T-helper 2 cell treated with Interferon-gamma antibody and Interleukin-4, amounts not matched to agents 5 μg/mL and 100 μg/mL, for 36 hours (primary cell): ENCODE results near the gene MRPL48.
"Not testable (repeated sequence)": the region's sequence is repeated elsewhere in the genome, so short reads cannot be mapped to it uniquely, and the experiment has no call there.

ENCODE experiments used
- DNase-seq: peaks from one replicate; pipeline ENCODE4 v3.0.0; 2021; ENCODE audit warnings: low spot score
- H3K27ac Mint-ChIP-seq: one replicate; pipeline ENCODE4 v1.8.0; 2021; ENCODE audit warnings: mild to moderate bottlenecking, mixed read lengths
- H3K27me3 Mint-ChIP-seq: one replicate; pipeline ENCODE4 v1.8.0; 2021; ENCODE audit warnings: low read depth, mixed read lengths
- H3K36me3 Mint-ChIP-seq: one replicate; pipeline ENCODE4 v1.8.0; 2021; ENCODE audit warnings: low read depth, mixed read lengths
- H3K4me1 Mint-ChIP-seq: one replicate; pipeline ENCODE4 v1.8.0; 2021; ENCODE audit warnings: low read depth, mixed read lengths
- H3K4me3 Mint-ChIP-seq: one replicate; pipeline ENCODE4 v1.8.0; 2022; ENCODE audit warnings: mild to moderate bottlenecking, moderate library complexity, mixed read lengths
- H3K9me3 Mint-ChIP-seq: one replicate; pipeline ENCODE4 v1.8.0; 2021; ENCODE audit warnings: mixed read lengths

The MRPL48 gene

GRCh38 chr11:73872749-73873357 is 85.2 kb downstream of the MRPL48 start:
- H3K4me1 Mint-ChIP-seq: peaks cover 11% of the 10 kb centered on the region
- peaks cover 28% of the 10 kb centered on the region for H3K36me3 Mint-ChIP-seq
- H3K27me3 Mint-ChIP-seq: no peaks in the 10 kb centered on the region
- H3K4me3 Mint-ChIP-seq: no peak overlapping the region
- H3K27ac Mint-ChIP-seq: no peak overlapping the region
- DNase-seq: no peak
- H3K9me3 Mint-ChIP-seq: no peaks in the 10 kb centered on the region

GRCh38 chr11:73875380-73875779 is 87.7 kb downstream of the MRPL48 start:
- no peaks in the 10 kb centered on the region for H3K27me3 Mint-ChIP-seq
- peaks cover 18% of the 10 kb centered on the region for H3K4me1 Mint-ChIP-seq
- peaks cover 26% of the 10 kb centered on the region for H3K36me3 Mint-ChIP-seq
- H3K27ac Mint-ChIP-seq: peak overlapping the region; percentile 99
- no peak for DNase-seq
- H3K4me3 Mint-ChIP-seq: peak overlapping the region; percentile 100
- no peaks in the 10 kb centered on the region for H3K9me3 Mint-ChIP-seq

GRCh38 chr11:73875840-73876239 is 88.2 kb downstream of the MRPL48 start:
- Mint-ChIP-seq H3K4me1 (peaks cover 18% of the 10 kb centered on the region), H3K4me3 (peak overlapping the region; percentile 100), H3K36me3 (peaks cover 26% of the 10 kb centered on the region), H3K27ac (peak overlapping the region; percentile 99), H3K9me3 (no peaks in the 10 kb centered on the region), H3K27me3 (no peaks in the 10 kb centered on the region)
- no peak for DNase-seq

DNA sequence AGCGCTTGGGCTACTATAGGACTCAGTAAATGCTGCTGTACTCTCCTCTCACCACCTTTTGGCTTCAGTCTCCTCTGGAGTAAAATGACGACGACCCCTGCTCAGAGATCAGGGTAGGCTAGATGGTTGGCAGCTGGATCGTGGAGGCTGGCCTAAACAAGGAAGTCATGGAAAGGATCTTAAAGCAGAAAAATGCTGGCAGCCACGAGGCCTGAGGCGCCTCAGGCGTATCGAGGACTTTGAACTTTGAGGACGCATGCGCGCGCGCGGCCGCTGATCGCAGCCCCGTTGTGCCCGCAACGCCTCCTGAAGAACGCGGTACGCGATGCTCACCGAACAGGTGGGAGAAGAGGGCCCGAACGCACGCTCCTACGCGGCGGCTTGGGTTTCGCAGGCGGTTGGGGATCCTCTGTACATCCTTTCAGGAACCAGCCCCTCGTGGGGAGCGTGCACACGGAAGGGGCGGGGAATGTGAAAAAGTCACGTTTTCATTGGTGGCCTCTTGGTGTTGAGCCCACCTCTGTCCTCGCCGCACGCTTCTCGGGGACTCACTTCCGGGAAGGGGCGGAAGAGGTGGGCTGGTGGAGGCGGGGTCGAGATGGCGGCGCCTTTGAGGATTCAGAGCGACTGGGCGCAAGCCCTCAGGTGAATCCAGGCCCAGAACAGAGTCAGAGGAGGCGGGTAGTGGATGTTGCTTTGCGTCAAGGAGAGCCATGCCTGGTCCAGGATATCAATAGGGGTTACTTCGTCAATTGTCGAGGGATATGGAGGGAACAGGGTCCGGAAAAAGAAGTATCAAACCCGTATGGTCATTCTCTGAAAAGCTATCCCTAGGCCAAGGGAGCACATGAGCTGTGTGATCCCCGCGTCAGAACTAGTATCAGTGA is 89.0 kb downstream of the MRPL48 start, which contains the start of the genes COA4 and PAAF1:
TSS of gene COA4 (minus strand) at position 423 of the 887 bp plus-strand sequence. CDS start 3,468 bp downstream, outside the sequence.
TSS of gene PAAF1 (plus strand) at position 576 of the 887 bp plus-strand sequence. CDS start at position 599, 23 bp downstream.
- peaks cover 18% of the 10 kb centered on the region for H3K4me1 Mint-ChIP-seq
- no peaks in the 10 kb centered on the region for H3K27me3 Mint-ChIP-seq
- peaks cover 25% of the 10 kb centered on the region for H3K36me3 Mint-ChIP-seq
- no peaks in the 10 kb centered on the region for H3K9me3 Mint-ChIP-seq
- H3K4me3 Mint-ChIP-seq: peak within 1 kb of the TSS; percentile 100
- peak; percentile 96 for DNase-seq
- H3K27ac Mint-ChIP-seq: peak within 1 kb of the TSS; percentile 99

DNA sequence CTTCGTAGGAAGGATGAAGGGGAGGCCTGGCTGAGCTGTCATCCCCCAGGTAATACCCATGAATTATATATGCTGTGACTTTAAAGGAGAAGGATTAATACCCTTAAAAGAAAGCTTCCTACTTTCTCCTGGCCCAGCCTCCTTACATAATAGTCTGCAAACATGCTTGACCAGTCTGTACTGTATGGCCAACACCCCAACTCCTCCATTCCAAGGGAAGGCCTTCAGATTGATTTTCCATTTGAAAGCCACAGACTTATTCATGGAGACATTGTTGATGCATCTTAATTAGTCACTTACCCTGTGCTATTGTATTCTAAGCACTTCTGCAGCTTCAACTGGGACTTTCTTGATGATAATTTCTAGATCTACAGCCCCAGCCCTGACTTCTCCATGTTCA is 91.1 kb downstream of the MRPL48 start:
- Mint-ChIP-seq H3K27ac (no peak overlapping the region), H3K36me3 (peaks cover 14% of the 10 kb centered on the region), H3K4me1 (peaks cover 18% of the 10 kb centered on the region), H3K4me3 (no peak overlapping the region), H3K9me3 (no peaks in the 10 kb centered on the region), H3K27me3 (no peaks in the 10 kb centered on the region)
- no peak for DNase-seq

DNA sequence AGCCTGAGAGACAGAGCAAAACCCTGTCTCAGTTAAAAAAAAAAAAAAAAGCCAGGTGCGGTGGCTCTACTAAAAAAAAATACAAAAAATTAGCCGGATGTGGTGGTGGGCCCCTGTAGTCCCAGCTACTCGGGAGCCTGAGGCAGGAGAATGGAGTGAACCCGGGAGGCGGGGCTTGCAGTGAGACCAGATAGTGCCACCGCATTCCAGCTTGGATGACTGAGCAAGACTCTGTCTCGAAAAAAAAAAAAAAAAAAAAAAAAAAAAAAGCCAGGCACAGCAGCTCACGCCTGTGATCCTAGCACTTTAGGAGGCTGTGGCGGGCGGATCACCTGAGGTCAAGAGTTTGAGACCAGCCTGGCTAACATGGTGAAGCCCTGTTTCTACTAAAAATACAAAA is 92.8 kb downstream of the MRPL48 start:
- not testable (repeated sequence) for H3K27ac Mint-ChIP-seq, H3K9me3 Mint-ChIP-seq, H3K4me3 Mint-ChIP-seq, DNase-seq, H3K36me3 Mint-ChIP-seq, H3K27me3 Mint-ChIP-seq
- H3K4me1 Mint-ChIP-seq: peaks cover 14% of the 10 kb centered on the region

GRCh38 chr11:73883856-73884255 is 96.2 kb downstream of the MRPL48 start:
- Mint-ChIP-seq H3K4me1 (peaks cover 4% of the 10 kb centered on the region), H3K27me3 (no peaks in the 10 kb centered on the region), H3K4me3 (no peak overlapping the region), H3K27ac (no peak overlapping the region), H3K9me3 (no peaks in the 10 kb centered on the region), H3K36me3 (peaks cover 9% of the 10 kb centered on the region)
- DNase-seq: no peak

DNA sequence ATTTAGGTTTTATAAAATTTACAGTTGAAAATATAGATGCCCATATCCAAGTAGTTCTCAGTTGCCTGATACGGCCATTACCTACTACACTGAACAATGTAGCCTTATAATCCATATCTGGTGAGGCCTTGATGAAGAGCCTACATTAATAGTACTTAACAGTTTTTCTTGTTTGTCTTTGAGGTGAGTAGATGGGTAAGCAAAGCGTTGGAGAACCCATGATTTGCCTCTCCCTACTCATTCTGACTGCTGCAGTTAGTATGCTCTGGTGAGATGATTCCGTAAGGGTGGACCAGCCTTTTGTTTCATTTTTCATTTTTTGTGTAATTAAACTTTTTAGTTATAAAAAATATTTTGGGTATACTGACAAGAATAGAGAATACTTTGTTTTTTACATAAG is 100.6 kb downstream of the MRPL48 start:
- no peak overlapping the region for H3K4me3 Mint-ChIP-seq
- H3K9me3 Mint-ChIP-seq: no peaks in the 10 kb centered on the region
- H3K27ac Mint-ChIP-seq: no peak overlapping the region
- no peak for DNase-seq
- no peaks in the 10 kb centered on the region for H3K27me3 Mint-ChIP-seq
- H3K36me3 Mint-ChIP-seq: peaks cover 16% of the 10 kb centered on the region
- no peaks in the 10 kb centered on the region for H3K4me1 Mint-ChIP-seq

GRCh38 chr11:73889019-73889418 is 101.3 kb downstream of the MRPL48 start:
- no peaks in the 10 kb centered on the region for H3K9me3 Mint-ChIP-seq
- H3K36me3 Mint-ChIP-seq: peaks cover 12% of the 10 kb centered on the region
- H3K27ac Mint-ChIP-seq: no peak overlapping the region
- H3K4me1 Mint-ChIP-seq: no peaks in the 10 kb centered on the region
- no peak overlapping the region for H3K4me3 Mint-ChIP-seq
- H3K27me3 Mint-ChIP-seq: no peaks in the 10 kb centered on the region
- no peak for DNase-seq

DNA sequence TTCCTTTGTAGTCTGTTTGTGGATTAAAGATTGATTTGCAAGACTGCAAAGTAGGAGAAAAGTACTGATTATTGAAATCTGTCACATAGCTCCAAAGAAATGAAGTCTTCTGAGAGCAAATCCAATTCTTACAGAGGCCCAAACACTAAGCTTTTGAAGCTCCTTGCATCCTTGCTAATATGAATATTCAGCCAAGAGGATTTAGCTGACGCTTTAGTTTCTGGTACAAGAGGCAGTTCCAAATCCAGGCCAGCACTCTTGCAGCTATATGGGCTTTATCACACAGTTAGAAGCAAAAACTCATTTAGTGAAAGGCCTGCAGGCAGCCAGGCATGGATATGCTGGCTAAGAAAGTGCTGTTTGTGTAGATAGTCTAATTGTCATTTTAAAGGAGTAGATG is 101.9 kb downstream of the MRPL48 start:
- no peaks in the 10 kb centered on the region for H3K4me1 Mint-ChIP-seq
- no peaks in the 10 kb centered on the region for H3K27me3 Mint-ChIP-seq
- H3K9me3 Mint-ChIP-seq: no peaks in the 10 kb centered on the region
- no peak overlapping the region for H3K27ac Mint-ChIP-seq
- no peak for DNase-seq
- H3K36me3 Mint-ChIP-seq: peaks cover 12% of the 10 kb centered on the region
- H3K4me3 Mint-ChIP-seq: no peak overlapping the region

GRCh38 chr11:73893041-73893440 is 105.4 kb downstream of the MRPL48 start:
- H3K27me3 Mint-ChIP-seq: no peaks in the 10 kb centered on the region
- H3K27ac Mint-ChIP-seq: no peak overlapping the region
- no peaks in the 10 kb centered on the region for H3K9me3 Mint-ChIP-seq
- no peak for DNase-seq
- H3K4me1 Mint-ChIP-seq: no peaks in the 10 kb centered on the region
- H3K36me3 Mint-ChIP-seq: peaks cover 9% of the 10 kb centered on the region
- H3K4me3 Mint-ChIP-seq: no peak overlapping the region

DNA sequence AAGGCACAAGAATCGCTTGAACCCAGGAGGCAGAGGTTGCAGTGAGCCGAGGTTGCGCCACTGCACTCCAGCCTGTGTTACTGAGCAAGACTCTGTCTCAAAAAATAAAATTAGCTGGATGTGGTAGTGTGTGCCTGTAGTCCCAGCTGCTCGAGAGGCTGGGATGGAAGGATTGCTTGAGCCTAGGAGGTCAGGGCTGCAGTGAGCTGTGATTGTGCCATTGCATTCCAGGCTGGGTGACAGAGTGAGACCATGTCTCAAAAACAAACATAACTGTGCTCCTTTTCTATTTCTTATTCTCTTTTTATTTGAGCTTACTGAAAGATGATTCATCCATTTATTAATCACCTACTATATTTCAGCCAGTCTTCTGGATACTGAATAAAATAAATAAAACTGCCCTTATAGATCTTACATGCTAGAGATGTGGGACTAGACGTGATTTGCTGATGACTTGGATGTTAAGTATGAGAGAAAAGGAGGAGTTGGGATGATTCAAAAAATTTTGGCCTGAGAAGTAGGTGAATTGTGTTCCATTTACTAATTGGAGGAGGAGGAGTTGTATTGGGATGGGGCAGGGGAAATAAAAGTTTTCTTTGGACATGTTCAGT is 107.2 kb downstream of the MRPL48 start:
- peaks cover 12% of the 10 kb centered on the region for H3K36me3 Mint-ChIP-seq
- H3K4me3 Mint-ChIP-seq: no peak overlapping the region
- H3K27ac Mint-ChIP-seq: no peak overlapping the region
- no peaks in the 10 kb centered on the region for H3K27me3 Mint-ChIP-seq
- no peaks in the 10 kb centered on the region for H3K4me1 Mint-ChIP-seq
- no peaks in the 10 kb centered on the region for H3K9me3 Mint-ChIP-seq
- DNase-seq: no peak

- Mint-ChIP-seq H3K27me3 (no peaks in the 10 kb centered on the region), H3K27ac (no peak overlapping the region), H3K4me1 (no peaks in the 10 kb centered on the region), H3K4me3 (no peak overlapping the region), H3K36me3 (peaks cover 19% of the 10 kb centered on the region), H3K9me3 (no peaks in the 10 kb centered on the region)
- no peak for DNase-seq
These were observed 114.6 kb downstream of the MRPL48 start for GRCh38 chr11:73902303-73902702.

- H3K27ac Mint-ChIP-seq: no peak overlapping the region
- peaks cover 20% of the 10 kb centered on the region for H3K36me3 Mint-ChIP-seq
- H3K4me1 Mint-ChIP-seq: no peaks in the 10 kb centered on the region
- no peaks in the 10 kb centered on the region for H3K27me3 Mint-ChIP-seq
- H3K4me3 Mint-ChIP-seq: no peak overlapping the region
- no peak for DNase-seq
- no peaks in the 10 kb centered on the region for H3K9me3 Mint-ChIP-seq
These were observed 119.5 kb downstream of the MRPL48 start for GRCh38 chr11:73907191-73907590.
